ENCODE measurements around the gene NACC1. TPM values are rescaled to one million over a fixed set of nuclear protein-coding genes. Genes with fewer than 3 reads are reported as not detected.
"Not testable (repeated sequence)": the region's sequence is repeated elsewhere in the genome, so short reads cannot be mapped to it uniquely, and the experiment has no call there.

The NACC1 gene
- total RNA-seq, 3 donors from 2014 or later, result 127 to 137 (median 134) TPM

DNA sequence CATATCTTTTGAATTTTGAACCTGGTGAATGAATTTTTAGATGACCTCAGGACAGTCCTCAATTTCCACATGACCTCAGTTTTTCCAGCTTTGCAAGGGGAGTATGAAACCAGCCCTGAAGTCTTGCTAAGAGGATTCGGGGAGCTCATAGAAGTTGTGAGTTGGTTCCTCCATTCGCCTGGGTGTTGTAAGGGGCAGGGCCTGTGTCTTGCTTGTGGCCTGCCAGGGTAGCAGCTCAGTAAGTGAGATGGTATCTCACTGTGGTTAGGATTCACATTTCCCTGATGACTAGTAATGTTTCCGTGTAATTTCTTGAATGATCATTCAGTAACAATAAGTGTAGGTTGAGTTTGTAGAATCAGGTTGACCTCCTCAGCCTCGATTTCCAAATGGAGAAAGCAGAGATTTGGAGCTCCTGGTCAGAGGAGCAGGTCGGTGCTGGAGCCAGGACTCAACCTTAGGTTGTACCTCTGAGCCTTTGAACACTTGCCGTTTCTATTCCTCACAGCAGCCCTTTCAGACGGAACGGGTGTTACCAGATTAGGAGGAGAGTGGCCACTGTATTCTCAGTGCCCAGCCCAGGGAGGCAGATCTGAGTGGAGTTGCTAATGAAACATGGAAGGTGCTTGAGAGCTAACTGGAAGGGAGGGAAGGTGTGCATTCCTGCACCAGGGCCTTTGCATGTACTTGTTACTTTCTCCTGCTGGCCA is 14.6 kb downstream of the NACC1 start:
- DNase-seq (peak; percentile 47), ATAC-seq (peak; percentile 98 to 99)
- no peaks in the 10 kb centered on the region for H3K9me3 Mint-ChIP-seq
- peaks cover 43% of the 10 kb centered on the region for H3K4me1 Mint-ChIP-seq (ENCODE audit: low read depth)
- H3K27me3 Mint-ChIP-seq (ENCODE audit: low read depth), result no peaks in the 10 kb centered on the region
- peak overlapping the region; percentile 69 for H3K4me3 Mint-ChIP-seq
- peaks cover 16% of the 10 kb centered on the region for H3K36me3 Mint-ChIP-seq (ENCODE audit: insufficient read depth)

DNA sequence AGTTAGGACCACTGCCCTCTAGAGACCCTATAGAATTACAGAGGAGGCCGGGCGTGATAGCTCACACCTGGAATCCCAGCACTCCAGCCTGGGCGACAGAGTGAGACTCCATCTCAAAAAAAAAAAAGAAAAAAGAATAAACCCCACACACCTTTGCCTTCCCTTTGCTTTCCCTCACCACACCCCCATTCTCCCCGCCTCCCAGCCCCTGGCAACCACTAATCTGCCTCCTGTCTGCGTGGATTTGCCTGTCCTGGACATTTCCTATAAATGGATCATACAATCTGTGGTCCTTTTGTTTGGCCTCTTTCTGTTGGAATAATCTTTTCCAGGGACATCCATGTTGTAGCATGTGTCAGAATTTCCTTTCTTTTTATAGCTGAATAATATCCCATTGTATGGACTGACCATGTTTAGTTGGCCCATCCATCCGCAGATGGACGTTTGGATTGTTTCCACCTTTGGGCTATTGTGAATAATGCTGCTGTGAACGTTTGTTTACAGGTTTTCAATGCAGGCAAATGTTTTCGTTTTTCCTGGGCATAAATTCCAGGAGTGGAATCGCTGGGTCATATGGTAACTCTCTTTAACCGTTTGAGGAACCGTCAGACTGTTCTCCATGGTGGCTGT is 15.3 kb downstream of the NACC1 start:
- Mint-ChIP-seq H3K36me3 (ENCODE audit: insufficient read depth) (peaks cover 17% of the 10 kb centered on the region), H3K4me1 (ENCODE audit: low read depth) (peaks cover 39% of the 10 kb centered on the region), H3K27me3 (ENCODE audit: low read depth) (no peaks in the 10 kb centered on the region), H3K4me3 (peak overlapping the region; percentile 14), H3K9me3 (no peaks in the 10 kb centered on the region)
- DNase-seq (no peak), ATAC-seq (no peak)

- ATAC-seq, result no peak
- H3K27me3 Mint-ChIP-seq (ENCODE audit: low read depth), result no peaks in the 10 kb centered on the region
- no peaks in the 10 kb centered on the region for H3K9me3 Mint-ChIP-seq
- peaks cover 18% of the 10 kb centered on the region for H3K36me3 Mint-ChIP-seq (ENCODE audit: insufficient read depth)
- no peak for DNase-seq
- H3K4me3 Mint-ChIP-seq, result no peak overlapping the region
- peaks cover 34% of the 10 kb centered on the region for H3K4me1 Mint-ChIP-seq (ENCODE audit: low read depth)
Observed at GRCh38 chr19:13134626-13135025, 16.6 kb downstream of the NACC1 start.

DNA sequence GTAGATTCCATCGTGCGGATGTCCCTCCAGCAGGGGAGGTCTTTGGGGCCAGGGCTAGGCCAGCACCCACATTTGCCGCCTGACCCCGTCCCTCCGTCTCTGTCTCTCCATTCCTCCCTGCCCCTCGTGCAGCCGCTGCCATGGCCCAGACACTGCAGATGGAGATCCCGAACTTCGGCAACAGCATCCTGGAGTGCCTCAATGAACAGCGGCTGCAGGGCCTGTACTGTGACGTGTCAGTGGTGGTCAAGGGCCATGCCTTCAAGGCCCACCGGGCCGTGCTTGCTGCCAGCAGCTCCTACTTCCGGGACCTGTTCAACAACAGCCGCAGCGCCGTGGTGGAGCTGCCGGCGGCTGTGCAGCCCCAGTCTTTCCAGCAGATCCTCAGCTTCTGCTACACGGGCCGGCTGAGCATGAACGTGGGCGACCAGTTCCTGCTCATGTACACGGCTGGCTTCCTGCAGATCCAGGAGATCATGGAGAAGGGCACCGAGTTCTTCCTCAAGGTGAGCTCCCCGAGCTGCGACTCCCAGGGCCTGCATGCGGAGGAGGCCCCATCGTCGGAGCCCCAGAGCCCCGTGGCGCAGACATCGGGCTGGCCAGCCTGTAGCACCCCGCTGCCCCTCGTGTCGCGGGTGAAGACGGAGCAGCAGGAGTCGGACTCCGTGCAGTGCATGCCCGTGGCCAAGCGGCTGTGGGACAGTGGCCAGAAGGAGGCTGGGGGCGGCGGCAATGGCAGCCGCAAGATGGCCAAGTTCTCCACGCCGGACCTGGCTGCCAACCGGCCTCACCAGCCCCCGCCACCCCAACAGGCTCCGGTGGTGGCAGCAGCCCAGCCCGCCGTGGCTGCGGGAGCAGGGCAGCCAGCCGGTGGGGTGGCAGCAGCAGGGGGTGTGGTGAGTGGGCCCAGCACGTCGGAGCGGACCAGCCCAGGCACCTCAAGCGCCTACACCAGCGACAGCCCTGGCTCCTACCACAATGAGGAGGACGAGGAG is 17.3 kb downstream of the NACC1 start:
- H3K9me3 Mint-ChIP-seq, result no peaks in the 10 kb centered on the region
- ATAC-seq (no peak), DNase-seq (no peak)
- H3K27me3 Mint-ChIP-seq (ENCODE audit: low read depth), result no peaks in the 10 kb centered on the region
- H3K36me3 Mint-ChIP-seq (ENCODE audit: insufficient read depth), result peaks cover 20% of the 10 kb centered on the region
- peaks cover 34% of the 10 kb centered on the region for H3K4me1 Mint-ChIP-seq (ENCODE audit: low read depth)
- H3K4me3 Mint-ChIP-seq, result no peak overlapping the region

DNA sequence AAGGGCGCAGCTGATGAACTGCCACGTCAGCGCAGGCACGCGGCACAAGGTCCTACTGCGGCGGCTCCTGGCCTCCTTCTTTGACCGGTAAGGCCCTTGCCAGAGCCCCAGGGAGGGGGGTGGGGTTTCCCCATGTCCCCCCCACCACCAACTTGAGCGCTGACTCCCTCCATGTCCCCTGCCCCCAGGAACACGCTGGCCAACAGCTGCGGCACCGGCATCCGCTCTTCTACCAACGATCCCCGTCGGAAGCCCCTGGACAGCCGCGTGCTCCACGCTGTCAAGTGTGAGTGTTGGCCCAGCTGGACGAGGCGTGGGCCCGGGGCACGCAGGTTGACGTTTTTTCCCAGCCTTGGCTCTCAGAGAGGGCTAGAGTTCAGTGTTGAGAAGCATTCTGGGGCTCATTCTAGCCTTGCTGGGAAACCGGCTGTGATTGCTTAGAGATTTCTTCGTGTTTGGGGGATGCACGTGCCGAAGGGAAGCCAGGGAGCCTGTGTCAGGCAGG is 19.3 kb downstream of the NACC1 start:
- Mint-ChIP-seq H3K27me3 (ENCODE audit: low read depth) (no peaks in the 10 kb centered on the region), H3K9me3 (no peaks in the 10 kb centered on the region), H3K4me3 (no peak overlapping the region), H3K4me1 (ENCODE audit: low read depth) (peaks cover 21% of the 10 kb centered on the region), H3K36me3 (ENCODE audit: insufficient read depth) (peaks cover 20% of the 10 kb centered on the region)
- DNase-seq (no peak), ATAC-seq (no peak)

DNA sequence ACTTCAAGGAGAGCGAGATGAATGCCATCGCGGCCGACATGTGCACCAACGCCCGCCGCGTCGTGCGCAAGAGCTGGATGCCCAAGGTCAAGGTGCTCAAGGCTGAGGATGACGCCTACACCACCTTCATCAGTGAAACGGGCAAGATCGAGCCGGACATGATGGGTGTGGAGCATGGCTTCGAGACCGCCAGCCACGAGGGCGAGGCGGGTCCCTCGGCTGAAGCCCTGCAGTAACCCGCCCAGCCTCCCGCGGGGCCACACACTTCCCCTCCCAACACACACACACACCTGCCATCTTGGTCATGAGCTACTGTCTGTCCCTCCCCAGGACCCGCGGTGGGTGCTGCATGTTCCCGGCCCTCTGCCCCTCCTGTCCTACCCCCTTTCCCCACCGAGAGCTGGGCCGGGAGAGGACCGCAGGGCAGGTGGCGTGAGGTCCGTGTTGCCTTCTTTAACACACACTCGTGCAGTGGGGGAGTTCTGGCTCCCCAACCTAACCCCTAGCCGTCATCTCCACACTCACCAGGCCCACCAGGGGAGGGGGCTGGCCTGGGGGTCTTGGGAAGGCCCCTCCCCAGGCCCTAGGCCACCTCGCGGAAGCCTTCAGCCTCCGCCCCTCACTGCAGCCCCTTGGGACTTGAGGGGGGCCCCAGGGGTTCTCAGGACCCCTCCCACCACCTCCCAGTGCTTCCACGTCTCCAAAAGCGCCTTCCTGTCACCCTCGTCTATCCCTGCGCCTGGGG is 20.3 kb downstream of the NACC1 start:
- ATAC-seq, result no peak
- Mint-ChIP-seq H3K4me1 (ENCODE audit: low read depth) (peaks cover 11% of the 10 kb centered on the region), H3K36me3 (ENCODE audit: insufficient read depth) (peaks cover 20% of the 10 kb centered on the region), H3K9me3 (no peaks in the 10 kb centered on the region), H3K27me3 (ENCODE audit: low read depth) (no peaks in the 10 kb centered on the region), H3K4me3 (no peak overlapping the region)
- DNase-seq, result no peak

GRCh38 chr19:13138916-13139198 is 20.8 kb downstream of the NACC1 start:
- no peaks in the 10 kb centered on the region for H3K9me3 Mint-ChIP-seq
- no peak overlapping the region for H3K4me3 Mint-ChIP-seq
- no peak for DNase-seq
- H3K27me3 Mint-ChIP-seq (ENCODE audit: low read depth), result no peaks in the 10 kb centered on the region
- ATAC-seq, result no peak
- H3K4me1 Mint-ChIP-seq (ENCODE audit: low read depth), result peaks cover 6% of the 10 kb centered on the region
- peaks cover 22% of the 10 kb centered on the region for H3K36me3 Mint-ChIP-seq (ENCODE audit: insufficient read depth)

GRCh38 chr19:13139633-13140311 is 21.7 kb downstream of the NACC1 start:
- peaks cover 26% of the 10 kb centered on the region for H3K36me3 Mint-ChIP-seq (ENCODE audit: insufficient read depth)
- H3K9me3 Mint-ChIP-seq, result no peaks in the 10 kb centered on the region
- ATAC-seq (no peak), DNase-seq (no peak)
- H3K4me1 Mint-ChIP-seq (ENCODE audit: low read depth), result no peaks in the 10 kb centered on the region
- no peak overlapping the region for H3K4me3 Mint-ChIP-seq
- no peaks in the 10 kb centered on the region for H3K27me3 Mint-ChIP-seq (ENCODE audit: low read depth)

DNA sequence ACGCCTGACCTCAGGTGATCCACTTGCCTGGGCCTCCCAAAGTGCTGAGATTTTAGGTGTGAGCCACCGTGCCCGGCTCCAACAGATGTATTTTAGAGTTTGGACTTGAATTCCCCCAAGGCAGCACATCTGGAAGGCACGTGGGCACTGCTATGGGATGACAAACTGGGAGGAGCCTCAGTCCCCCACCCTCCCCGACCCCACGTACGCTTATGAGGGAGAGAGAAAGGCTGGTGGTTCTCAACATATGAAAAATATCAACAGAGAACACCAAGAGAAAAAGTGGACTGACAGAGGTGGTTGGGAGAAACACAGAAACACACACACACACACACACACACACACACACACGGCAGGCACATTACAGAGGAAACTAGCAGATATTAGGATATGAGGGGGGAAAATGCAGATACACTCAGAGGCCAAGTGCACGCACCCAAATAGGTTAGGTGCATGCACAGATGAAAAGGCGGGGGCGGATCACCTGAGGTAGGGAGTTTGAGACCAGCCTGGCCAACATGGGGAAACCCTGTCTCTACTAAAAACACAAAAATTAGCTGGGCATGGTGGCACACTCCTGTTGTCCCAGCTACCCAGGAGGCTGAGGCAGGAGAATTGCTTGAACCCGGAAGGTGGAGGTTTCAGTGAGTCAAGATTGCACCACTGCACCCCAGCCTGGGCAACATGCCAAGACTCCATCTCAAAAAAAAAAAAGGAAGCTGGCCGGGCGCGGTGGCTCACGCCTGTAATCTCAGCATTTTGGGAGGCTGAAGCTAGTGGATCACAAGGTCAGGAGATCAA is 28.9 kb downstream of the NACC1 start:
- no peak overlapping the region for H3K4me3 Mint-ChIP-seq
- peaks cover 7% of the 10 kb centered on the region for H3K36me3 Mint-ChIP-seq (ENCODE audit: insufficient read depth)
- no peaks in the 10 kb centered on the region for H3K9me3 Mint-ChIP-seq
- H3K4me1 Mint-ChIP-seq (ENCODE audit: low read depth), result peaks cover 26% of the 10 kb centered on the region
- ATAC-seq (no peak), DNase-seq (no peak)
- H3K27me3 Mint-ChIP-seq (ENCODE audit: low read depth), result no peaks in the 10 kb centered on the region

GRCh38 chr19:13149173-13149627 is 31.1 kb downstream of the NACC1 start:
- not testable (repeated sequence) for H3K27me3 Mint-ChIP-seq (ENCODE audit: low read depth); DNase-seq; H3K9me3 Mint-ChIP-seq; ATAC-seq
- Mint-ChIP-seq H3K36me3 (ENCODE audit: insufficient read depth) (peaks cover 12% of the 10 kb centered on the region), H3K4me3 (peak overlapping the region; percentile 99), H3K4me1 (ENCODE audit: low read depth) (peaks cover 26% of the 10 kb centered on the region)

GRCh38 chr19:13149628-13150186 is 31.6 kb downstream of the NACC1 start:
- DNase-seq (no peak), ATAC-seq (peak; percentile 2)
- no peaks in the 10 kb centered on the region for H3K9me3 Mint-ChIP-seq
- peaks cover 26% of the 10 kb centered on the region for H3K4me1 Mint-ChIP-seq (ENCODE audit: low read depth)
- H3K4me3 Mint-ChIP-seq, result peak overlapping the region; percentile 99
- no peaks in the 10 kb centered on the region for H3K27me3 Mint-ChIP-seq (ENCODE audit: low read depth)
- peaks cover 15% of the 10 kb centered on the region for H3K36me3 Mint-ChIP-seq (ENCODE audit: insufficient read depth)

GRCh38 chr19:13150187-13150930 is 32.3 kb downstream of the NACC1 start, which contains the start of the genes IER2 and STX10:
Gene IER2, plus strand, starts transcription at chr19:13150411. Its CDS starts 2,776 bp downstream, at chr19:13153187.
Gene STX10, minus strand, starts transcription at chr19:13150375. Its CDS starts 202 bp downstream, at chr19:13150173.
- Mint-ChIP-seq H3K4me1 (ENCODE audit: low read depth) (peaks cover 29% of the 10 kb centered on the region), H3K9me3 (no peaks in the 10 kb centered on the region), H3K4me3 (peak within 1 kb of the TSS; percentile 99), H3K27me3 (ENCODE audit: low read depth) (no peaks in the 10 kb centered on the region), H3K36me3 (ENCODE audit: insufficient read depth) (peaks cover 18% of the 10 kb centered on the region)
- peak; percentile 90 for DNase-seq
- ATAC-seq, result peak; percentile 56 to 59

Data from activated T-cell treated with anti-CD3 and anti-CD28 coated beads, Interleukin-2, amount 50 U/mL, for 4 hours (primary cell).